HepG2 (cell line): ENCODE data around the gene SYNGR2. TPM values are rescaled to one million over a fixed set of nuclear protein-coding genes. Genes with fewer than 3 reads are reported as not detected.

ENCODE experiments used
- BHLHE40 ChIP-seq: IDR thresholded peaks from 2 replicates; pipeline ENCODE4 v1.6.1; 2011; ENCODE audit warnings: low read length, improper control_type of control experiment
- CENPT ChIP-seq: sonication (generic); formaldehyde crosslinking; IDR thresholded peaks from 2 replicates; pipeline ENCODE4 v1.8.0; 2022; ENCODE audit warnings: low read depth, mild to moderate bottlenecking, moderate library complexity, missing genetic modification reagents
- CHD2 ChIP-seq: IDR thresholded peaks from 2 replicates; pipeline ENCODE4 v1.6.1; 2011; ENCODE audit warnings: low read depth, low read length, improper control_type of control experiment
- CHD4 ChIP-seq: fragments of 200-600 bp; sonication (generic); IDR thresholded peaks from 2 replicates; pipeline ENCODE4 v1.7.0; 2017; ENCODE audit warnings: mild to moderate bottlenecking, low read length, borderline replicate concordance
- E2F5 ChIP-seq: sonication (generic); formaldehyde crosslinking; conservative IDR thresholded peaks from 2 replicates; pipeline ENCODE4 v1.4.0; 2020; ENCODE audit warnings: missing genetic modification reagents
- FIP1L1 ChIP-seq: fragments of 200-400 bp; formaldehyde crosslinking; IDR thresholded peaks from 2 replicates; pipeline ENCODE4 v1.6.1; 2018; ENCODE audit warnings: low read depth, mild to moderate bottlenecking, low read length, moderate library complexity, borderline replicate concordance; ENCODE audit not compliant: insufficient read depth
- FLYWCH1 ChIP-seq: sonication (generic); formaldehyde crosslinking; IDR thresholded peaks from 2 replicates; pipeline ENCODE4 v1.8.1; 2023; ENCODE audit warnings: mild to moderate bottlenecking, missing genetic modification reagents
- GLI4 ChIP-seq: sonication (generic); formaldehyde crosslinking; IDR thresholded peaks from 2 replicates; pipeline ENCODE4 v1.5.1; 2020; ENCODE audit warnings: missing genetic modification reagents, mild to moderate bottlenecking, moderate library complexity, borderline replicate concordance
- HMG20A ChIP-seq: IDR thresholded peaks from 2 replicates; pipeline ENCODE4 v1.6.1; 2016; ENCODE audit warnings: borderline replicate concordance
- MEIS2 ChIP-seq: sonication (generic); formaldehyde crosslinking; IDR thresholded peaks from 2 replicates; pipeline ENCODE4 v1.9.0; 2021; ENCODE audit warnings: mild to moderate bottlenecking, missing genetic modification reagents
- MTA1 ChIP-seq: sonication (generic); formaldehyde crosslinking; IDR thresholded peaks from 2 replicates; pipeline ENCODE4 v1.4.0; 2020; ENCODE audit warnings: missing genetic modification reagents, mild to moderate bottlenecking, borderline replicate concordance
- NFKB2 ChIP-seq: sonication (generic); formaldehyde crosslinking; IDR thresholded peaks from 2 replicates; pipeline ENCODE4 v1.4.0; 2020; ENCODE audit warnings: missing genetic modification reagents, borderline replicate concordance
- SMAD9 ChIP-seq: sonication (generic); formaldehyde crosslinking; IDR thresholded peaks from 2 replicates; pipeline ENCODE4 v1.5.1; 2020; ENCODE audit warnings: mild to moderate bottlenecking, missing genetic modification reagents
- SRSF9 ChIP-seq: fragments of 200-400 bp; formaldehyde crosslinking; IDR thresholded peaks from 2 replicates; pipeline ENCODE4 v1.6.1; 2018; ENCODE audit warnings: borderline replicate concordance, mild to moderate bottlenecking, low read depth, low read length; ENCODE audit not compliant: insufficient read depth, poor library complexity, severe bottlenecking
- TCF7L2 ChIP-seq: IDR thresholded peaks from 2 replicates; pipeline ENCODE4 v1.6.1; 2011; ENCODE audit warnings: mild to moderate bottlenecking, low read depth, low read length, moderate library complexity
- ZMYM3 ChIP-seq: sonication (generic); formaldehyde crosslinking; IDR thresholded peaks from 2 replicates; pipeline ENCODE4 v1.5.1; 2020; ENCODE audit warnings: mild to moderate bottlenecking, missing genetic modification reagents
- ZNF33A ChIP-seq: sonication (generic); formaldehyde crosslinking; IDR thresholded peaks from 2 replicates; pipeline ENCODE4 v1.5.1; 2020; ENCODE audit warnings: missing genetic modification reagents, mild to moderate bottlenecking, moderate library complexity, borderline replicate concordance
- ZNF382 ChIP-seq: sonication (generic); formaldehyde crosslinking; IDR thresholded peaks from 2 replicates; pipeline ENCODE4 v1.5.0; 2020; ENCODE audit warnings: missing genetic modification reagents, mild to moderate bottlenecking, borderline replicate concordance
- ZNF510 ChIP-seq: sonication (generic); formaldehyde crosslinking; IDR thresholded peaks from 2 replicates; pipeline ENCODE4 v1.4.0; 2020; ENCODE audit warnings: low read depth, mild to moderate bottlenecking, missing genetic modification reagents
- ZNF549 ChIP-seq: sonication (generic); formaldehyde crosslinking; IDR thresholded peaks from 2 replicates; pipeline ENCODE4 v1.5.0; 2020; ENCODE audit warnings: missing genetic modification reagents
- ZNF678 ChIP-seq: sonication (generic); formaldehyde crosslinking; IDR thresholded peaks from 2 replicates; pipeline ENCODE4 v1.4.0; 2020; ENCODE audit warnings: mild to moderate bottlenecking, missing genetic modification reagents
- ZNF691 ChIP-seq: sonication (generic); formaldehyde crosslinking; IDR thresholded peaks from 2 replicates; pipeline ENCODE4 v1.4.0; 2020; ENCODE audit warnings: missing genetic modification reagents, low read depth, mild to moderate bottlenecking, borderline replicate concordance
- ZNF777 ChIP-seq: sonication (generic); formaldehyde crosslinking; IDR thresholded peaks from 2 replicates; pipeline ENCODE4 v1.4.0; 2020; ENCODE audit warnings: missing genetic modification reagents
- ZSCAN30 ChIP-seq: sonication (generic); formaldehyde crosslinking; IDR thresholded peaks from 2 replicates; pipeline ENCODE4 v1.5.0; 2020; ENCODE audit warnings: mild to moderate bottlenecking, missing genetic modification reagents
- polyA plus RNA-seq, 8 experiments: library from polyadenylated mRNA; depleted of rRNA in 3 of 8; stranded (reverse) in 7 of 8; unstranded in 1 of 8; fragments of >200 nt; fragmentation: Illumina TruSeq in 4 of 8; extraction: Trizol in 4 of 8; gene quantifications; 2 replicates each; pipeline versions ENCODE4 v1.2.1 to v1.2.3, GENCODE V29; 2011 to 2016; ENCODE audit warnings: low read depth in 4 of 8, missing spikeins in 1 of 8, mixed read lengths in 1 of 8; ENCODE audit not compliant: insufficient read depth in 1 of 8
- total RNA-seq, 5 experiments: library from RNA; depleted of rRNA; stranded (reverse); fragments of >200 nt; fragmentation: Illumina TruSeq; extraction: Trizol; gene quantifications; 2 replicates each; pipeline ENCODE4 v1.2.3, GENCODE V29; 2016; ENCODE audit warnings: low read depth in 1 of 5
- TF ChIP-seq, protein P1 (sequence below): sonication (generic); formaldehyde crosslinking; conservative IDR thresholded peaks from 2 replicates; pipeline ENCODE4 v1.4.0; 2020; ENCODE audit warnings: missing genetic modification reagents

SYNGR2 gene
- total and polyA plus RNA-seq, 2 of the 13 experiments (the other 11 are each of a cell fraction or from before 2014, with no cell fraction given) = 46.7 to 170 TPM

DNA sequence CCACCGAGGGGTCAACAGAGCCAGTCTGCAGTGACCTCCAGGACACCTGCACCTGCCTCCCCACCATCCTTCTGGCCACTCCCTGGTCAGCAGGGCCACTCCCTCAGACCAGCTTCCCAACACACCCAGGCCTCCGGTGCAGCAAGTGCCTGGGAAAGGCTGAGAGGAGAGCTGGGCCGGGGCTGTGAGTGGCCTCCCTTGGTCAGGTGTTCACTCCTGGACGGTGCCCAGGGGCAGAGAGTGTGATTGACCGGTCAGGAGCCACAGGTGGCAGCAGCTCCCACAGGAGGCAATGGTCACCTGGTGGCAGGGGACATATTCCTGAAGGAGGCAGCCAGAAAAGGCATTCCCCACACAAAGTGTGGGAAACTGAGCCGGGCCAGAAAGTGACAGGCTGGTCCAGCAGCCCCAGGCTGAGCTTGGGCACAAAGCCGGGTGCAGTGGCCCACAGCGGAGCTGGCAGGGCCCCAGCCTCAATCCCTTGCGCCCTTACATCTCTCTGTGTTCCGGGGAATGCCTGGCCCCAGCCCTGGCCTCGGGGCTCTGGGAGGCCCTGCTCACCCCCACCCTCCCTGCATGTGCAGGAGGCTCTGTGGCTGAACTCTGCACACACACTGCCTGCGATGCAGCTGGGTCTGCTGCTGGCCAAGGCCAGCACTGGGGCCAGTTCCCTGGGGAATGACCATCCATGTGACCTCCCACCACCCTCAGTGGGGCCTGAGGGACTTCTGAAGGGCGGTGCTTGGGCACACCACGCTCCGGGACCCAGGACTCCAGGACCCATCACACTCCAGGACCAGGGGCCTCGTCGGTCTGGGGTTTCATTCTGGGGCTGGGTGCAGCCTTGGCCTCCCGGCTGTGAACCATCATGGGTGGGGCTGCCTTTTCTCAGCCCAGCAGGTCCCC lies 23.4 kb upstream of the SYNGR2 start (continued):
- TF ChIP-seq ZNF691 (peak; percentile 95; the same call in 1 of the 2 replicates), ZNF33A (CRISPR knock-in tag) (no peak), E2F5 (CRISPR knock-in tag) (no peak), HMG20A (peak; percentile 53; the same call in 1 of the 2 replicates), ZMYM3 (peak; percentile 88), FIP1L1 (no peak), ZNF510 (no peak), MEIS2 (CRISPR knock-in tag) (peak; percentile 84; the same call in 1 of the 2 replicates), ZNF382 (no peak), MTA1 (CRISPR knock-in tag) (peak; percentile 74; the same call in 1 of the 2 replicates), GLI4 (CRISPR knock-in tag) (no peak; the same call in 1 of the 2 replicates), BHLHE40 (peak; percentile 45; the same call in 1 of the 2 replicates), TCF7L2 (no peak), ZNF678 (CRISPR knock-in tag) (no peak; the same call in 1 of the 2 replicates), FLYWCH1 (CRISPR knock-in tag) (no peak), ZNF549 (CRISPR knock-in tag) (no peak), ZNF777 (CRISPR knock-in tag) (no peak), CHD2 (no peak), CENPT (CRISPR knock-in tag) (no peak), CHD4 (no peak), SMAD9 (peak; percentile 83; the same call in 1 of the 2 replicates), SRSF9 (no peak), NFKB2 (CRISPR knock-in tag) (no peak), ZSCAN30 (CRISPR knock-in tag) (no peak)
- TF ChIP-seq, protein P1, sequence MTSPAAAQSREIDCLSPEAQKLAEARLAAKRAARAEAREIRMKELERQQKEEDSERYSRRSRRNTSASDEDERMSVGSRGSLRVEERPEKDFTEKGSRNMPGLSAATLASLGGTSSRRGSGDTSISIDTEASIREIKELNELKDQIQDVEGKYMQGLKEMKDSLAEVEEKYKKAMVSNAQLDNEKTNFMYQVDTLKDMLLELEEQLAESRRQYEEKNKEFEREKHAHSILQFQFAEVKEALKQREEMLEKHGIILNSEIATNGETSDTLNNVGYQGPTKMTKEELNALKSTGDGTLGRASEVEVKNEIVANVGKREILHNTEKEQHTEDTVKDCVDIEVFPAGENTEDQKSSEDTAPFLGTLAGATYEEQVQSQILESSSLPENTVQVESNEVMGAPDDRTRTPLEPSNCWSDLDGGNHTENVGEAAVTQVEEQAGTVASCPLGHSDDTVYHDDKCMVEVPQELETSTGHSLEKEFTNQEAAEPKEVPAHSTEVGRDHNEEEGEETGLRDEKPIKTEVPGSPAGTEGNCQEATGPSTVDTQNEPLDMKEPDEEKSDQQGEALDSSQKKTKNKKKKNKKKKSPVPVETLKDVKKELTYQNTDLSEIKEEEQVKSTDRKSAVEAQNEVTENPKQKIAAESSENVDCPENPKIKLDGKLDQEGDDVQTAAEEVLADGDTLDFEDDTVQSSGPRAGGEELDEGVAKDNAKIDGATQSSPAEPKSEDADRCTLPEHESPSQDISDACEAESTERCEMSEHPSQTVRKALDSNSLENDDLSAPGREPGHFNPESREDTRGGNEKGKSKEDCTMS = no peak
